ENCODE results near the gene IGFBP4. TPM values are rescaled to one million over a fixed set of nuclear protein-coding genes. Genes with fewer than 3 reads are reported as not detected.
A peak's percentile ranks its signal among the peaks of the same experiment; 100 is the strongest.

Gene IGFBP4
- total and polyA plus RNA-seq, 10 donors: 49.3 to 537 (median 307) TPM

- intact Hi-C loops (cut with DNase I; ENCODE audit: low total_unique reads): loop anchor here (10.0 kb wide), 1 partner anchor 55 kb away; no protein-coding TSS in a partner anchor
- TF ChIP-seq POLR2A (IDR thresholded peaks at IDR 0.05) (no peak), POLR2AphosphoS5 (IDR thresholded peaks at IDR 0.05) (no peak), CTCF (IDR thresholded peaks at IDR 0.05 in 8 of 11, conservative IDR thresholded peaks at IDR 0.05 in 3 of 11) (no peak)
- H3K4me1 ChIP-seq: peaks cover 0 to 25% (median 11%) of the 10 kb centered on the region in 6 donors
- H3K27ac ChIP-seq: no peak overlapping the region
- 74 to 90% (median 85%) methylated on average over 4 of the region's 4 CpGs for WGBS, 5 donors
- H3K9me3 ChIP-seq: no peaks in the 10 kb centered on the region
- no peak overlapping the region for H3K4me3 ChIP-seq
- H3K27me3 ChIP-seq (replicated peaks in 1 of 7): peaks cover 0 to 4% (median 0%) of the 10 kb centered on the region in 7 donors
- H3K36me3 ChIP-seq: no peaks in the 10 kb centered on the region
- DNase-seq: no peak
Measured at GRCh38 chr17:40469805-40470675, 26.8 kb downstream of the IGFBP4 start.

GRCh38 chr17:40470932-40471828 is 27.9 kb downstream of the IGFBP4 start:
- Histone ChIP-seq H3K9me3 (no peaks in the 10 kb centered on the region), H3K36me3 (no peaks in the 10 kb centered on the region), H3K27me3 (replicated peaks in 1 of 7) (peaks cover 0 to 4% (median 0%) of the 10 kb centered on the region in 7 donors), H3K27ac (peak overlapping the region in 1 of 8 donors; percentile 28), H3K4me1 (peaks cover 5 to 36% (median 18%) of the 10 kb centered on the region in 6 donors), H3K4me3 (no peak overlapping the region)
- WGBS, 5 donors: 76 to 92% (median 86%) methylated on average over 17 of the region's 17 CpGs
- intact Hi-C loops (cut with DNase I; ENCODE audit: low total_unique reads): loop anchor here (10.0 kb wide), 1 partner anchor 54 kb away; no protein-coding TSS in a partner anchor
- no peak for DNase-seq
- no peak for TF ChIP-seq POLR2A (IDR thresholded peaks at IDR 0.05)
- TF ChIP-seq POLR2AphosphoS5 (IDR thresholded peaks at IDR 0.05): peak in 1 of 3 donors; percentile 19

GRCh38 chr17:40471846-40472732 is 28.8 kb downstream of the IGFBP4 start:
- 87 to 97% (median 90%) methylated on average over 5 to 6 of the region's 6 CpGs for WGBS, 5 donors
- intact Hi-C loops (cut with DNase I; ENCODE audit: low total_unique reads): loop anchor here (10.0 kb wide), 1 partner anchor 53 kb away; no protein-coding TSS in a partner anchor
- Histone ChIP-seq H3K36me3 (no peaks in the 10 kb centered on the region), H3K4me3 (no peak overlapping the region), H3K9me3 (no peaks in the 10 kb centered on the region), H3K4me1 (peaks cover 5 to 46% (median 19%) of the 10 kb centered on the region in 6 donors), H3K27me3 (replicated peaks in 1 of 7) (peaks cover 0 to 4% (median 0%) of the 10 kb centered on the region in 7 donors), H3K27ac (peak overlapping the region in 1 of 8 donors; percentile 28)
- TF ChIP-seq POLR2AphosphoS5 (IDR thresholded peaks at IDR 0.05) (no peak), POLR2A (IDR thresholded peaks at IDR 0.05) (no peak), CTCF (IDR thresholded peaks at IDR 0.05 in 8 of 11, conservative IDR thresholded peaks at IDR 0.05 in 3 of 11) (no peak)
- no peak for DNase-seq

Measured in spleen (tissue), 11 donors.